ENCODE data around the gene NTM.
A peak's percentile ranks its signal among the peaks of the same experiment; 100 is the strongest.

Gene NTM

GRCh38 chr11:131691181-131692041, 321.0 kb downstream of the NTM start:
- DNase-seq (ENCODE audit: low spot score in 2 of 2) (no peak), ATAC-seq (peak; percentile 46)
- Mint-ChIP-seq H3K9me3 (no peaks in the 10 kb centered on the region), H3K36me3 (no peaks in the 10 kb centered on the region), H3K4me1 (peaks cover 8% of the 10 kb centered on the region), H3K4me3 (no peak overlapping the region), H3K27ac (no peak overlapping the region)

- H3K36me3 Mint-ChIP-seq, result no peaks in the 10 kb centered on the region
- no peaks in the 10 kb centered on the region for H3K9me3 Mint-ChIP-seq
- no peak overlapping the region for H3K4me3 Mint-ChIP-seq
- DNase-seq (ENCODE audit: low spot score in 2 of 2) (no peak), ATAC-seq (no peak)
- H3K27ac Mint-ChIP-seq, result no peak overlapping the region
- H3K4me1 Mint-ChIP-seq, result peaks cover 8% of the 10 kb centered on the region
Measured at GRCh38 chr11:131692151-131692550, 321.7 kb downstream of the NTM start.

GRCh38 chr11:131692961-131693360, 322.5 kb downstream of the NTM start:
- Mint-ChIP-seq H3K4me1 (peaks cover 8% of the 10 kb centered on the region), H3K4me3 (no peak overlapping the region), H3K36me3 (no peaks in the 10 kb centered on the region), H3K9me3 (no peaks in the 10 kb centered on the region), H3K27ac (no peak overlapping the region)
- ATAC-seq (no peak), DNase-seq (ENCODE audit: low spot score in 2 of 2) (no peak)

- Mint-ChIP-seq H3K27ac (no peak overlapping the region), H3K9me3 (peaks cover under 1% of the 10 kb centered on the region), H3K4me3 (no peak overlapping the region), H3K36me3 (no peaks in the 10 kb centered on the region), H3K4me1 (peaks cover 8% of the 10 kb centered on the region)
- ATAC-seq (no peak), DNase-seq (ENCODE audit: low spot score in 2 of 2) (no peak)
Measured at GRCh38 chr11:131693756-131694155, 323.3 kb downstream of the NTM start.

- H3K9me3 Mint-ChIP-seq, result peaks cover 6% of the 10 kb centered on the region
- H3K4me3 Mint-ChIP-seq, result no peak overlapping the region
- no peak overlapping the region for H3K27ac Mint-ChIP-seq
- no peaks in the 10 kb centered on the region for H3K36me3 Mint-ChIP-seq
- ATAC-seq, result peak; percentile 59
- DNase-seq (ENCODE audit: low spot score in 2 of 2), result peak; percentile 51 to 76
- peaks cover 8% of the 10 kb centered on the region for H3K4me1 Mint-ChIP-seq
Measured at GRCh38 chr11:131694526-131695424, 324.4 kb downstream of the NTM start.

GRCh38 chr11:131695889-131696429, 325.5 kb downstream of the NTM start:
- Mint-ChIP-seq H3K4me3 (no peak overlapping the region), H3K9me3 (peaks cover 6% of the 10 kb centered on the region), H3K36me3 (no peaks in the 10 kb centered on the region), H3K4me1 (peaks cover 8% of the 10 kb centered on the region), H3K27ac (no peak overlapping the region)
- DNase-seq (ENCODE audit: low spot score in 2 of 2) (no peak), ATAC-seq (no peak)

GRCh38 chr11:131696690-131697089, 326.3 kb downstream of the NTM start:
- Mint-ChIP-seq H3K4me3 (no peak overlapping the region), H3K36me3 (no peaks in the 10 kb centered on the region), H3K4me1 (peaks cover 8% of the 10 kb centered on the region), H3K27ac (no peak overlapping the region), H3K9me3 (peaks cover 6% of the 10 kb centered on the region)
- no peak for DNase-seq (ENCODE audit: low spot score in 2 of 2)
- ATAC-seq, result no peak

GRCh38 chr11:131703311-131703710, 332.9 kb downstream of the NTM start:
- no peak overlapping the region for H3K27ac Mint-ChIP-seq
- no peaks in the 10 kb centered on the region for H3K4me1 Mint-ChIP-seq
- DNase-seq (ENCODE audit: low spot score in 2 of 2), result no peak
- peaks cover 30% of the 10 kb centered on the region for H3K9me3 Mint-ChIP-seq
- ATAC-seq, result no peak
- H3K36me3 Mint-ChIP-seq, result no peaks in the 10 kb centered on the region
- H3K4me3 Mint-ChIP-seq, result no peak overlapping the region

GRCh38 chr11:131704682-131705081, 334.3 kb downstream of the NTM start:
- Mint-ChIP-seq H3K9me3 (peaks cover 33% of the 10 kb centered on the region), H3K36me3 (no peaks in the 10 kb centered on the region), H3K27ac (no peak overlapping the region), H3K4me1 (no peaks in the 10 kb centered on the region), H3K4me3 (no peak overlapping the region)
- DNase-seq (ENCODE audit: low spot score in 2 of 2) (no peak), ATAC-seq (no peak)

GRCh38 chr11:131710511-131710910, 340.1 kb downstream of the NTM start:
- Mint-ChIP-seq H3K36me3 (no peaks in the 10 kb centered on the region), H3K4me1 (no peaks in the 10 kb centered on the region), H3K4me3 (no peak overlapping the region), H3K9me3 (peaks cover 31% of the 10 kb centered on the region), H3K27ac (no peak overlapping the region)
- no peak for ATAC-seq
- no peak for DNase-seq (ENCODE audit: low spot score in 2 of 2)

GRCh38 chr11:131712897-131713296, 342.5 kb downstream of the NTM start:
- no peak overlapping the region for H3K4me3 Mint-ChIP-seq
- no peak for DNase-seq (ENCODE audit: low spot score in 2 of 2)
- ATAC-seq, result no peak

GRCh38 chr11:131713529-131714134, 343.2 kb downstream of the NTM start:
- DNase-seq (ENCODE audit: low spot score in 2 of 2), result no peak
- no peaks in the 10 kb centered on the region for H3K4me1 Mint-ChIP-seq
- H3K4me3 Mint-ChIP-seq, result no peak overlapping the region
- H3K9me3 Mint-ChIP-seq, result peaks cover 30% of the 10 kb centered on the region
- no peaks in the 10 kb centered on the region for H3K36me3 Mint-ChIP-seq
- no peak for ATAC-seq
- H3K27ac Mint-ChIP-seq, result no peak overlapping the region

More at GRCh38 chr11:131712897-131713296, 342.5 kb downstream of the NTM start:
- Mint-ChIP-seq H3K27ac (no peak overlapping the region), H3K9me3 (peaks cover 31% of the 10 kb centered on the region), H3K4me1 (no peaks in the 10 kb centered on the region), H3K36me3 (no peaks in the 10 kb centered on the region)

- Mint-ChIP-seq H3K36me3 (no peaks in the 10 kb centered on the region), H3K4me3 (no peak overlapping the region), H3K9me3 (peaks cover 23% of the 10 kb centered on the region), H3K4me1 (no peaks in the 10 kb centered on the region), H3K27ac (no peak overlapping the region)
- DNase-seq (ENCODE audit: low spot score in 2 of 2) (no peak), ATAC-seq (no peak)
Measured at GRCh38 chr11:131717616-131718015, 347.2 kb downstream of the NTM start.

GRCh38 chr11:131723088-131723487, 352.7 kb downstream of the NTM start:
- no peak for DNase-seq (ENCODE audit: low spot score in 2 of 2)
- H3K4me1 Mint-ChIP-seq, result no peaks in the 10 kb centered on the region
- no peak for ATAC-seq
- H3K4me3 Mint-ChIP-seq, result no peak overlapping the region
- no peak overlapping the region for H3K27ac Mint-ChIP-seq
- H3K9me3 Mint-ChIP-seq, result peaks cover 12% of the 10 kb centered on the region
- H3K36me3 Mint-ChIP-seq, result no peaks in the 10 kb centered on the region

GRCh38 chr11:131724436-131724975, 354.1 kb downstream of the NTM start:
- Mint-ChIP-seq H3K4me3 (no peak overlapping the region), H3K36me3 (no peaks in the 10 kb centered on the region), H3K27ac (no peak overlapping the region), H3K9me3 (peaks cover 9% of the 10 kb centered on the region), H3K4me1 (no peaks in the 10 kb centered on the region)
- no peak for ATAC-seq
- no peak for DNase-seq (ENCODE audit: low spot score in 2 of 2)

Measured in stimulated activated effector memory CD8-positive, alpha-beta T cell treated with anti-CD3 and anti-CD28 coated beads, Interleukin-12 subunit alpha, Interleukin-12 subunit beta, amount 100 ng/mL, for 72 hours (primary cell).